ENCODE results near the gene PLXNA4.

- TF ChIP-seq CTCF (IDR thresholded peaks at IDR 0.05; ENCODE audit: low read depth, low read length, poor library complexity, severe bottlenecking) (no peak), EZH2phosphoT487 (IDR thresholded peaks at IDR 0.05; ENCODE audit: borderline replicate concordance, low read length) (no peak)
These were observed 165.9 kb downstream of the PLXNA4 start for GRCh38 chr7:132410385-132410784.

All from DOHH2 (cell line).